Esophagus squamous epithelium (tissue), 5 donors: ENCODE results near the gene TUBB1. TPM values are rescaled to one million over a fixed set of nuclear protein-coding genes. Genes with fewer than 3 reads are reported as not detected.

ENCODE experiments used
- DNase-seq: peaks from one replicate; lab custom pipeline; 2025; lab: John Stamatoyannopoulos, UW
- H3K27ac ChIP-seq, 4 donors: fragments of 200-600 bp; sonication (generic); one replicate each; pipeline ENCODE4 v1.5.1; 2016 to 2019; ENCODE audit warnings: mild to moderate bottlenecking in 1 of 4
- H3K27me3 ChIP-seq, 4 donors: fragments of 200-600 bp; sonication (generic); 1 replicate in 3 of 4; 2 replicates in 1 of 4; pipeline versions ENCODE4 v1.5.1 to v1.6.0; 2017 to 2021; ENCODE audit warnings: antibody characterized with exemption in 1 of 4
- H3K36me3 ChIP-seq, 3 donors: fragments of 200-600 bp; sonication (generic); one replicate each; pipeline ENCODE4 v1.5.1; 2016 to 2019
- H3K4me1 ChIP-seq, 3 donors: fragments of 200-600 bp; sonication (generic); one replicate each; pipeline ENCODE4 v1.5.1; 2017 to 2019
- H3K4me3 ChIP-seq, 4 donors: fragments of 200-600 bp; sonication (generic); 1 replicate in 3 of 4; 2 replicates in 1 of 4; pipeline ENCODE4 v1.5.1; 2016 to 2019; ENCODE audit warnings: mild to moderate bottlenecking in 2 of 4, moderate library complexity in 1 of 4
- H3K9me3 ChIP-seq, 3 donors: fragments of 200-600 bp; sonication (generic); one replicate each; pipeline ENCODE4 v1.5.1; 2016 to 2019
- CTCF ChIP-seq, 6 experiments: fragments of 450-650 bp in 4 of 6; fragments of 200-600 bp in 2 of 6; sonication (generic) in 2 of 6; IDR thresholded peaks; one replicate each; pipeline ENCODE4 v1.5.1; 2016 to 2019; ENCODE audit warnings: antibody characterized with exemption in 6 of 6, mild to moderate bottlenecking in 4 of 6, moderate library complexity in 4 of 6
- POLR2A ChIP-seq, 4 donors: fragments of 450-650 bp; IDR thresholded peaks; one replicate each; pipeline ENCODE4 v1.6.1; 2017; ENCODE audit warnings: antibody characterized with exemption in 4 of 4, mild to moderate bottlenecking in 4 of 4, moderate library complexity in 3 of 4
- WGBS, 2 donors: methylation state at CpG; one replicate each; pipeline ENCODE4 v1.1.5; 2018; 5-methylcytosine and 5-hydroxymethylcytosine counted together
- intact Hi-C: fragments of 100-400 bp; cut with DNase I; formaldehyde crosslinking; loops from one replicate; pipeline ENCODE4 v1.15.0; 2022
- total RNA-seq, 4 donors: library from RNA; depleted of rRNA; stranded (reverse); fragments of >200 nt; gene quantifications; one replicate each; pipeline ENCODE4 v1.1.0, GENCODE V29; 2016
- donor health status: DM: yes; HTN: yes; CAD: no.

TUBB1 gene
- total RNA-seq, 4 donors from 2014 or later = 0.19 TPM; not detected in 3

- 66 to 75% methylated on average over 13 of the region's 13 CpGs for WGBS, 2 donors
- H3K4me3 ChIP-seq = no peak overlapping the region
- no peak for DNase-seq
- TF ChIP-seq POLR2A (IDR thresholded peaks at IDR 0.05) (no peak), CTCF (IDR thresholded peaks at IDR 0.05) (no peak)
- H3K27ac ChIP-seq = no peak overlapping the region
- H3K36me3 ChIP-seq = no peaks in the 10 kb centered on the region
- intact Hi-C loops = no loop called here
- no peaks in the 10 kb centered on the region for H3K9me3 ChIP-seq
- no peaks in the 10 kb centered on the region for H3K27me3 ChIP-seq
- peaks cover 7 to 37% (median 16%) of the 10 kb centered on the region in 3 donors for H3K4me1 ChIP-seq
These were observed 5.1 kb upstream of the TUBB1 start for GRCh38 chr20:59013959-59014608.

DNA sequence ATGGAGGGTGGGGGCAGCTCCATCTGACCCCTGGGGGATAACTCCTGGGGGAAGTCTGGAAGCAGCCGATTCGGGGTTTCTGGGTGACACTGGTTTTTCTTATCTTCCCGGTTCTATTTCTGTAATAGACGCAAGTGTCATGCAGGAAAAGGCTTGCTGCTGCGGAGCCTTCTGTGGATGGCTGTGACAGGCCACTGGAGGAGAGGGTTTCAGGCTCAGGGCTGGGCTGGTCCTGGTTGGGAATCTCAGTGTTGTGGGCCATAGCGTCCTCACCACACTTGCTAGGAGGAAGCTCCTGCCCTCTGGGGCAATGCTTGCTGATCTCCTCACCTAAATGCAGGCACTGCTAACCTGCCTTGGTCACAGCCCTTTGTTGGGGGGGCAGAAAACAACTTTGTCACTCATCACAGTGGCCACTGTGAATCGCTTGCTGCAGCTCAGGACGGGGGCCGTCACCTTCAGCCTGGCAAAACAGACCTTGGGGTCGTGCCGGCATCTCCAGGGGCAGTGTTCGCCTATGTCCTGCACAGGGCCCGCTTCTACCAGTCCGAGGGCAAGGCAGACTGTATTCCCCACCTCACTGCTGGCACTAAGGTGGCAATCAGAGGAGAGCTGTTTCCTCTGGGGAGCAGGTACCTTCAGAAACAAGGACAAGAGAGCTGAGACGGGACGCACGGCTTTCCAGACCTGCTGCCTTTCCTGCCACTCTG is 4.4 kb upstream of the TUBB1 start:
- Histone ChIP-seq H3K27me3 (no peaks in the 10 kb centered on the region), H3K9me3 (no peaks in the 10 kb centered on the region), H3K36me3 (no peaks in the 10 kb centered on the region), H3K27ac (no peak overlapping the region), H3K4me1 (peaks cover 7 to 34% (median 14%) of the 10 kb centered on the region in 3 donors), H3K4me3 (no peak overlapping the region)
- 86 to 88% methylated on average over 5 to 7 of the region's 17 CpGs for WGBS, 2 donors
- DNase-seq = no peak
- no peak for TF ChIP-seq POLR2A (IDR thresholded peaks at IDR 0.05)
- TF ChIP-seq CTCF (IDR thresholded peaks at IDR 0.05) = no peak
- intact Hi-C loops = no loop called here

DNA sequence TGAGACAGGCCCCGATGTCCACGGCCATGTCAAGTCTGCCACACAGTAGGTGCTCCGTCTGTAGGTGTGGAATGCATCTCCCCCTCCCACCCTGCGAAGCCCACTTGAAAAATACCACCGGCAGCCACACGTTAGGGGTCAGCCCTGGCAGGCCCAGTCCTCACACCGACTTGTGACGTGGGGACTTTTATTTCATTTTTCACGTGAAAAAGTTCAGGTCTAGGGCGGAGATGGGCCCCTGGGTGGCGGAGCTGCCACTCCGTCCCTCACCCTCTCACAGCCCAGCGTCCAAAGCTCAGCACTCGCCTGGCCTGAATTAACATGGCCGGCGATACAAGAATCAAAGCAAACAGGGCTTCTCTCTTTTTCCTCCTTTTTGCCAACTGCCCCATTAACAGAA is 3.8 kb upstream of the TUBB1 start:
- peaks cover 3 to 28% (median 8%) of the 10 kb centered on the region in 3 donors for H3K4me1 ChIP-seq
- H3K4me3 ChIP-seq = no peak overlapping the region
- WGBS, 2 donors = 88 to 90% methylated on average over 8 to 16 of the region's 16 CpGs
- H3K27ac ChIP-seq = no peak overlapping the region
- intact Hi-C loops = no loop called here
- TF ChIP-seq POLR2A (IDR thresholded peaks at IDR 0.05) (no peak), CTCF (IDR thresholded peaks at IDR 0.05) (no peak)
- no peaks in the 10 kb centered on the region for H3K27me3 ChIP-seq
- no peaks in the 10 kb centered on the region for H3K9me3 ChIP-seq
- DNase-seq = no peak
- H3K36me3 ChIP-seq = no peaks in the 10 kb centered on the region

DNA sequence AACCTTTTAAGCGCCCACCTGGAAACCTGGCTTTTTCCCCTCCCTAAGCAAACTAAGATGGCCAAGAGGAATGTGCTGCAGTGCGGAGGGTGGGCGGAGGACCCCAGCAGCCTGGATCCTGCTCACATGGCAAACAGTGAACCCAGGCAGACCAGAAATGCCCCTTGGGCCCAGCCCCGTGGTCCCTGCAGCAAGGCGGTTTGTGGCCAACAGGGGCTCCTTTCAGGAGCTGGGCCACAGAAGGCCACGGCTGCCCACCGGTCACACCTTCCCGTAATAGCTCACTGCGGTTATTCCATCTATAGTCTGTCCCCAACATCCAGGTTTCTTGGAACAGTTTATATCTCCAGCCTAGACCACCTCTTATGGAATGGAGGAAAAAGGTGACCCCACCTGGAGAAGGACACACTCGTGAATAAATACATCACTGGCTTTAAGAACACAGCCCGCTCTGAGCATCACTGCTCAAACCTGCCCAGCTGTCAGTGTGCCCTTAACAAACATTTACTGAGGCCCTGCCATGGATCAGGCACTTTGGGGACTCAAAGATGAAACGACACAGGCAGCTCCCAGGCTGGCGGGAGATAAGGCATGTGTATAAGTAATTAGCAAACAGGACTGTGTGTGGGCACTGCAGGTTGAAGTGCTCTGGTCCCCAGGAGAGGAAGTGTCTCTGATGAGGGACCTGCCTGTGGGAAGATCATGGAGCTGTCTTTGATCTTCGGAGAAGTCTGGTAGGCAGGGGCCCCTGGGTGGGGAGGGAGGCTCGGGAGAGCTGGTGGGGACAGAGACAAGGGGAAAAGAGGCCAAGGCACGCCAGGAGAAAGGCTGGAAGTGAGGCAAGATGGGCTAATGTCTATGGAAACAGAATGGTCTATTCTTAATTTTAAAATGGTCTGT is 3.2 kb upstream of the TUBB1 start:
- DNase-seq = no peak
- no peak overlapping the region for H3K27ac ChIP-seq
- no peaks in the 10 kb centered on the region for H3K36me3 ChIP-seq
- 73 to 80% methylated on average over 10 to 15 of the region's 16 CpGs for WGBS, 2 donors
- H3K27me3 ChIP-seq = no peaks in the 10 kb centered on the region
- no peaks in the 10 kb centered on the region for H3K9me3 ChIP-seq
- TF ChIP-seq POLR2A (IDR thresholded peaks at IDR 0.05) (no peak), CTCF (IDR thresholded peaks at IDR 0.05) (no peak)
- peaks cover 0 to 28% (median 2%) of the 10 kb centered on the region in 3 donors for H3K4me1 ChIP-seq
- no peak overlapping the region for H3K4me3 ChIP-seq
- intact Hi-C loops = no loop called here
